DND-41 (cell line): ENCODE data around the gene FEM1C.

Experiments used
- ATAC-seq: fragments of 200-7000 bp; cut with Tn5 transposase; 3 replicates; pipeline ENCODE4 v1.9.1; 2021; ENCODE audit warnings: low read depth; ENCODE audit not compliant: insufficient read depth
- DNase-seq: peaks from one replicate; pipeline ENCODE4 v3.0.0-alpha.2; 2020
- H2AFZ ChIP-seq: 2 replicates; pipeline ENCODE4 v1.6.0; 2012; ENCODE audit warnings: low read depth, low read length
- H3K27ac ChIP-seq: 2 replicates; pipeline ENCODE4 v1.5.1; 2012; ENCODE audit warnings: low read length, inconsistent platforms
- H3K27me3 ChIP-seq: fragments of 200-600 bp; sonication (generic); 2 replicates; pipeline ENCODE4 v1.6.0; 2012; ENCODE audit warnings: low read length, mild to moderate bottlenecking, inconsistent platforms; ENCODE audit not compliant: insufficient read depth, poor library complexity
- H3K36me3 ChIP-seq: 2 replicates; pipeline ENCODE4 v1.5.1; 2012; ENCODE audit warnings: low read length, inconsistent platforms; ENCODE audit not compliant: insufficient read depth
- H3K4me1 ChIP-seq: 2 replicates; pipeline ENCODE4 v1.5.1; 2012; ENCODE audit warnings: mild to moderate bottlenecking, low read length; ENCODE audit not compliant: insufficient read depth
- H3K4me2 ChIP-seq: 2 replicates; pipeline ENCODE4 v1.6.0; 2012; ENCODE audit warnings: mild to moderate bottlenecking, moderate library complexity, low read length, inconsistent platforms; ENCODE audit not compliant: insufficient read depth
- H3K4me3 ChIP-seq, 2 experiments: fragments of 200-600 bp in 1 of 2; shearing (Covaris generic) in 1 of 2; 2 replicates each; pipeline ENCODE4 v1.5.1; 2012 to 2016; ENCODE audit warnings: inconsistent platforms in 2 of 2, low read length in 2 of 2, mild to moderate bottlenecking in 2 of 2, low read depth in 1 of 2, moderate library complexity in 1 of 2
- H3K79me2 ChIP-seq: 2 replicates; pipeline ENCODE4 v1.6.0; 2012; ENCODE audit warnings: low read length, inconsistent platforms; ENCODE audit not compliant: insufficient read depth
- H3K9ac ChIP-seq: 2 replicates; pipeline ENCODE4 v1.6.0; 2012; ENCODE audit warnings: low read depth, mild to moderate bottlenecking, inconsistent platforms, low read length, moderate library complexity
- H3K9me3 ChIP-seq: 2 replicates; pipeline ENCODE4 v1.5.1; 2012; ENCODE audit warnings: low read length, moderate library complexity, mild to moderate bottlenecking, inconsistent platforms; ENCODE audit not compliant: insufficient read depth, severe bottlenecking
- H4K20me1 ChIP-seq: 2 replicates; pipeline ENCODE4 v1.6.0; 2012; ENCODE audit warnings: low read length; ENCODE audit not compliant: insufficient read depth
- EZH2 ChIP-seq: IDR thresholded peaks from 3 replicates; pipeline ENCODE4 v1.6.1; 2012; ENCODE audit warnings: borderline replicate concordance, low read depth, mild to moderate bottlenecking, moderate library complexity, low read length, inconsistent platforms; ENCODE audit not compliant: severe bottlenecking
- TF ChIP-seq, protein P1 (sequence below): IDR thresholded peaks from 2 replicates; pipeline ENCODE4 v1.5.1; 2012; ENCODE audit warnings: borderline replicate concordance, low read length, moderate library complexity, mild to moderate bottlenecking; ENCODE audit not compliant: poor library complexity, severe bottlenecking; ENCODE audit errors: extremely low read depth

FEM1C gene

GRCh38 chr5:115548683-115549082, 4.1 kb upstream of the FEM1C start:
- H4K20me1 ChIP-seq, result no peaks in the 10 kb centered on the region
- no peaks in the 10 kb centered on the region for H3K27me3 ChIP-seq
- ATAC-seq (no peak), DNase-seq (no peak)
- peaks cover 16% of the 10 kb centered on the region for H3K9me3 ChIP-seq
- H3K79me2 ChIP-seq, result peaks cover 9% of the 10 kb centered on the region
- TF ChIP-seq EZH2, result no peak
- TF ChIP-seq, protein P1, sequence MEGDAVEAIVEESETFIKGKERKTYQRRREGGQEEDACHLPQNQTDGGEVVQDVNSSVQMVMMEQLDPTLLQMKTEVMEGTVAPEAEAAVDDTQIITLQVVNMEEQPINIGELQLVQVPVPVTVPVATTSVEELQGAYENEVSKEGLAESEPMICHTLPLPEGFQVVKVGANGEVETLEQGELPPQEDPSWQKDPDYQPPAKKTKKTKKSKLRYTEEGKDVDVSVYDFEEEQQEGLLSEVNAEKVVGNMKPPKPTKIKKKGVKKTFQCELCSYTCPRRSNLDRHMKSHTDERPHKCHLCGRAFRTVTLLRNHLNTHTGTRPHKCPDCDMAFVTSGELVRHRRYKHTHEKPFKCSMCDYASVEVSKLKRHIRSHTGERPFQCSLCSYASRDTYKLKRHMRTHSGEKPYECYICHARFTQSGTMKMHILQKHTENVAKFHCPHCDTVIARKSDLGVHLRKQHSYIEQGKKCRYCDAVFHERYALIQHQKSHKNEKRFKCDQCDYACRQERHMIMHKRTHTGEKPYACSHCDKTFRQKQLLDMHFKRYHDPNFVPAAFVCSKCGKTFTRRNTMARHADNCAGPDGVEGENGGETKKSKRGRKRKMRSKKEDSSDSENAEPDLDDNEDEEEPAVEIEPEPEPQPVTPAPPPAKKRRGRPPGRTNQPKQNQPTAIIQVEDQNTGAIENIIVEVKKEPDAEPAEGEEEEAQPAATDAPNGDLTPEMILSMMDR, result no peak
- peaks cover 6% of the 10 kb centered on the region for H3K4me1 ChIP-seq
- H3K27ac ChIP-seq, result no peak overlapping the region
- H2AFZ ChIP-seq, result no peak overlapping the region
- no peak overlapping the region for H3K9ac ChIP-seq
- peaks cover 4% of the 10 kb centered on the region; the same call in 1 of the 2 replicates for H3K36me3 ChIP-seq
- no peak overlapping the region for H3K4me3 ChIP-seq
- no peak overlapping the region for H3K4me2 ChIP-seq

GRCh38 chr5:115545351-115545882, 842 bp upstream of the FEM1C start:
- H2AFZ ChIP-seq, result peak overlapping the region; percentile 77
- H3K4me1 ChIP-seq, result peaks cover 38% of the 10 kb centered on the region
- H3K4me3 ChIP-seq, result peak overlapping the region; percentile 16 to 84; a peak in 3 of 4 replicates
- no peak for DNase-seq
- peak overlapping the region; percentile 96 for H3K9ac ChIP-seq
- H3K27me3 ChIP-seq, result no peaks in the 10 kb centered on the region
- ATAC-seq, result no peak
- H3K4me2 ChIP-seq, result peak overlapping the region; percentile 85
- peaks cover 30% of the 10 kb centered on the region for H4K20me1 ChIP-seq
- peak overlapping the region; percentile 65 for H3K27ac ChIP-seq
- peaks cover 31% of the 10 kb centered on the region for H3K36me3 ChIP-seq
- no peak for TF ChIP-seq EZH2
- peaks cover 42% of the 10 kb centered on the region for H3K79me2 ChIP-seq
- peaks cover 16% of the 10 kb centered on the region for H3K9me3 ChIP-seq

DNA sequence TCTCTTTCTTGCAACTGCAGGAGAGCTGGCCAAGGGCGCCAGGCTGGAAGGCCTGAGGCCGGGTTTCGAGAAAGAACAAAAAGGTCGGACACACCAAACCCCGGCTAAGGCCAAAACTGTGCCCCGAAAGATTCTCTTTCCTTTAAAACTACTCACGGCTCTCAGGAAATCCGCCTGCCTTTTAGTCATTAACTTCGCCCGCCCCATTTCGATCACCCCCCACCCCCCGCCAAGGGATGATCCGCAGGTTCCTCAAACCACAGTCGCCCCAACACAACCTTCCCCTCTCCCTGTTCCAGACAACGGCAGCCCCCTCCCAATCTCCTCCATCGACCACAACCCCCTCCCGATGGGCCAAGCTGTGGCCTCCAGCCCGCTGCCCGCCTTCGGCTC, 536 bp downstream of the FEM1C start:
- Histone ChIP-seq H3K9me3 (peaks cover 16% of the 10 kb centered on the region), H3K4me1 (peaks cover 52% of the 10 kb centered on the region), H2AFZ (peak overlapping the region; percentile 58), H3K27me3 (no peaks in the 10 kb centered on the region), H3K4me3 (peak overlapping the region; percentile 84 to 87), H3K4me2 (peak overlapping the region; percentile 85), H3K36me3 (peaks cover 45% of the 10 kb centered on the region), H3K27ac (peak overlapping the region; percentile 86), H3K79me2 (peaks cover 56% of the 10 kb centered on the region), H3K9ac (peak overlapping the region; percentile 96), H4K20me1 (peaks cover 44% of the 10 kb centered on the region)
- ATAC-seq, result peak; percentile 46
- TF ChIP-seq, protein P1, result no peak
- TF ChIP-seq EZH2, result no peak
- peak; percentile 63 for DNase-seq

GRCh38 chr5:115543365-115544042, 1.1 kb downstream of the FEM1C start:
- peak overlapping the region; percentile 86 for H3K27ac ChIP-seq
- H3K79me2 ChIP-seq, result peaks cover 61% of the 10 kb centered on the region

More at GRCh38 chr5:115543365-115544042, 1.1 kb downstream of the FEM1C start:
- Histone ChIP-seq H3K27me3 (no peaks in the 10 kb centered on the region), H3K36me3 (peaks cover 50% of the 10 kb centered on the region), H2AFZ (peak overlapping the region; percentile 58), H3K9ac (peak overlapping the region; percentile 96), H4K20me1 (peaks cover 49% of the 10 kb centered on the region), H3K9me3 (peaks cover 16% of the 10 kb centered on the region), H3K4me1 (peaks cover 57% of the 10 kb centered on the region), H3K4me2 (peak overlapping the region; percentile 85), H3K4me3 (peak overlapping the region; percentile 84 to 87)
- TF ChIP-seq EZH2, result no peak
- TF ChIP-seq, protein P1, result no peak
- DNase-seq (peak; percentile 61), ATAC-seq (peak; percentile 53)
